Esophagus muscularis mucosa (tissue), 4 donors: ENCODE data around the gene PLOD3.

ENCODE experiments used
- CTCF ChIP-seq, 3 experiments: fragments of 200-600 bp in 2 of 3; fragments of 450-650 bp in 1 of 3; sonication (generic) in 2 of 3; IDR thresholded peaks; one replicate each; pipeline ENCODE4 v1.5.1; 2017 to 2019; ENCODE audit warnings: antibody characterized with exemption in 3 of 3, mild to moderate bottlenecking in 2 of 3, moderate library complexity in 1 of 3
- EP300 ChIP-seq: sonication (generic); formaldehyde crosslinking; IDR thresholded peaks from one replicate; pipeline ENCODE4 v1.6.1; 2017; ENCODE audit warnings: antibody characterized with exemption
- POLR2A ChIP-seq: fragments of 450-650 bp; IDR thresholded peaks from one replicate; pipeline ENCODE4 v1.6.1; 2017; ENCODE audit warnings: antibody characterized with exemption, moderate library complexity, mild to moderate bottlenecking, low read depth
- POLR2AphosphoS5 ChIP-seq, 2 donors: sonication (generic); formaldehyde crosslinking; IDR thresholded peaks; one replicate each; pipeline ENCODE4 v1.6.1; 2017; ENCODE audit warnings: antibody characterized with exemption in 2 of 2

- no peak for TF ChIP-seq POLR2A
- TF ChIP-seq CTCF (IDR thresholded peaks at IDR 0.05): no peak
- no peak for TF ChIP-seq POLR2AphosphoS5 (IDR thresholded peaks at IDR 0.05)
- no peak for TF ChIP-seq EP300
Observed at GRCh38 chr7:101166648-101166908, 50.8 kb downstream of the PLOD3 start.
